Measurements from ENCODE around the gene ZNF638. TPM values are rescaled to one million over a fixed set of nuclear protein-coding genes. Genes with fewer than 3 reads are reported as not detected.

ZNF638 gene
- total and polyA plus RNA-seq, 3 donors from 2014 or later = 65.0 to 226 (median 207) TPM

- intact Hi-C loops (cut with DNase I; ENCODE audit: low total_unique reads) = no loop called here
- H3K36me3 ChIP-seq (ENCODE audit: low read depth, missing control alignments) = no peaks in the 10 kb centered on the region
- no peaks in the 10 kb centered on the region for H3K4me1 ChIP-seq
- 80 to 81% methylated on average over 6 of the region's 6 CpGs for WGBS, 2 donors
- no peak for DNase-seq
- no peak overlapping the region for H3K4me3 ChIP-seq
- no peak overlapping the region for H3K27ac ChIP-seq
- no peaks in the 10 kb centered on the region for H3K9me3 ChIP-seq
- TF ChIP-seq CTCF (IDR thresholded peaks at IDR 0.05) = no peak
- no peak for TF ChIP-seq POLR2A (IDR thresholded peaks at IDR 0.05)
- H3K27me3 ChIP-seq = no peaks in the 10 kb centered on the region
Measured at GRCh38 chr2:71477231-71477691, 145.7 kb downstream of the ZNF638 start.

- H3K36me3 ChIP-seq (ENCODE audit: low read depth, missing control alignments) = no peaks in the 10 kb centered on the region
- H3K4me1 ChIP-seq = no peaks in the 10 kb centered on the region
- WGBS, 2 donors = 64 to 66% methylated on average over 6 of the region's 6 CpGs
- TF ChIP-seq CTCF (IDR thresholded peaks at IDR 0.05) (no peak), POLR2A (IDR thresholded peaks at IDR 0.05) (no peak)
- no peaks in the 10 kb centered on the region for H3K27me3 ChIP-seq
- DNase-seq = no peak
- intact Hi-C loops (cut with DNase I; ENCODE audit: low total_unique reads) = no loop called here
- H3K9me3 ChIP-seq = no peaks in the 10 kb centered on the region
- H3K4me3 ChIP-seq = no peak overlapping the region
- no peak overlapping the region for H3K27ac ChIP-seq
Measured at GRCh38 chr2:71478806-71479205, 147.2 kb downstream of the ZNF638 start.

- no peak for DNase-seq
- Histone ChIP-seq H3K9me3 (no peaks in the 10 kb centered on the region), H3K27me3 (no peaks in the 10 kb centered on the region), H3K27ac (no peak overlapping the region), H3K4me1 (no peaks in the 10 kb centered on the region), H3K4me3 (no peak overlapping the region), H3K36me3 (ENCODE audit: low read depth, missing control alignments) (no peaks in the 10 kb centered on the region)
- TF ChIP-seq CTCF (IDR thresholded peaks at IDR 0.05) (no peak), POLR2A (IDR thresholded peaks at IDR 0.05) (no peak)
- intact Hi-C loops (cut with DNase I; ENCODE audit: low total_unique reads) = no loop called here
- WGBS, 2 donors = 67 to 81% methylated on average over 5 of the region's 5 CpGs
Measured at GRCh38 chr2:71479261-71479660, 147.7 kb downstream of the ZNF638 start.

GRCh38 chr2:71481111-71481510, 149.5 kb downstream of the ZNF638 start:
- no peaks in the 10 kb centered on the region for H3K27me3 ChIP-seq
- no peak overlapping the region for H3K4me3 ChIP-seq
- intact Hi-C loops (cut with DNase I; ENCODE audit: low total_unique reads) = no loop called here
- no peaks in the 10 kb centered on the region for H3K9me3 ChIP-seq
- DNase-seq = no peak
- H3K27ac ChIP-seq = no peak overlapping the region
- no peaks in the 10 kb centered on the region for H3K36me3 ChIP-seq (ENCODE audit: low read depth, missing control alignments)
- no peak for TF ChIP-seq CTCF (IDR thresholded peaks at IDR 0.05)
- H3K4me1 ChIP-seq = no peaks in the 10 kb centered on the region
- 87 to 93% methylated on average over 4 of the region's 4 CpGs for WGBS, 2 donors

GRCh38 chr2:71482055-71482454, 150.5 kb downstream of the ZNF638 start:
- Histone ChIP-seq H3K27ac (no peak overlapping the region), H3K4me3 (no peak overlapping the region), H3K9me3 (no peaks in the 10 kb centered on the region), H3K36me3 (ENCODE audit: low read depth, missing control alignments) (no peaks in the 10 kb centered on the region), H3K27me3 (no peaks in the 10 kb centered on the region), H3K4me1 (no peaks in the 10 kb centered on the region)
- no peak for DNase-seq
- TF ChIP-seq CTCF (IDR thresholded peaks at IDR 0.05) (no peak), POLR2A (IDR thresholded peaks at IDR 0.05) (no peak)
- intact Hi-C loops (cut with DNase I; ENCODE audit: low total_unique reads) = no loop called here
- WGBS, 2 donors = 83 to 84% methylated on average over 4 of the region's 4 CpGs
